ENCODE results near the gene DEFB126.

GRCh38 chr20:187733-188132, 45.3 kb downstream of the DEFB126 start:
- TF ChIP-seq POLR2A (IDR thresholded peaks at IDR 0.05) = no peak
- TF ChIP-seq CTCF (IDR thresholded peaks at IDR 0.05) = no peak
